ENCODE results near the gene UBP1. TPM values are rescaled to one million over a fixed set of nuclear protein-coding genes. Genes with fewer than 3 reads are reported as not detected.
"Not testable (repeated sequence)": the region's sequence is repeated elsewhere in the genome, so short reads cannot be mapped to it uniquely, and the experiment has no call there.

The UBP1 gene, protein sequence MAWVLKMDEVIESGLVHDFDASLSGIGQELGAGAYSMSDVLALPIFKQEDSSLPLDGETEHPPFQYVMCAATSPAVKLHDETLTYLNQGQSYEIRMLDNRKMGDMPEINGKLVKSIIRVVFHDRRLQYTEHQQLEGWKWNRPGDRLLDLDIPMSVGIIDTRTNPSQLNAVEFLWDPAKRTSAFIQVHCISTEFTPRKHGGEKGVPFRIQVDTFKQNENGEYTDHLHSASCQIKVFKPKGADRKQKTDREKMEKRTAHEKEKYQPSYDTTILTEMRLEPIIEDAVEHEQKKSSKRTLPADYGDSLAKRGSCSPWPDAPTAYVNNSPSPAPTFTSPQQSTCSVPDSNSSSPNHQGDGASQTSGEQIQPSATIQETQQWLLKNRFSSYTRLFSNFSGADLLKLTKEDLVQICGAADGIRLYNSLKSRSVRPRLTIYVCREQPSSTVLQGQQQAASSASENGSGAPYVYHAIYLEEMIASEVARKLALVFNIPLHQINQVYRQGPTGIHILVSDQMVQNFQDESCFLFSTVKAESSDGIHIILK
- total RNA-seq: 10 to 100 TPM; 72.2 to 74.7 TPM

DNA sequence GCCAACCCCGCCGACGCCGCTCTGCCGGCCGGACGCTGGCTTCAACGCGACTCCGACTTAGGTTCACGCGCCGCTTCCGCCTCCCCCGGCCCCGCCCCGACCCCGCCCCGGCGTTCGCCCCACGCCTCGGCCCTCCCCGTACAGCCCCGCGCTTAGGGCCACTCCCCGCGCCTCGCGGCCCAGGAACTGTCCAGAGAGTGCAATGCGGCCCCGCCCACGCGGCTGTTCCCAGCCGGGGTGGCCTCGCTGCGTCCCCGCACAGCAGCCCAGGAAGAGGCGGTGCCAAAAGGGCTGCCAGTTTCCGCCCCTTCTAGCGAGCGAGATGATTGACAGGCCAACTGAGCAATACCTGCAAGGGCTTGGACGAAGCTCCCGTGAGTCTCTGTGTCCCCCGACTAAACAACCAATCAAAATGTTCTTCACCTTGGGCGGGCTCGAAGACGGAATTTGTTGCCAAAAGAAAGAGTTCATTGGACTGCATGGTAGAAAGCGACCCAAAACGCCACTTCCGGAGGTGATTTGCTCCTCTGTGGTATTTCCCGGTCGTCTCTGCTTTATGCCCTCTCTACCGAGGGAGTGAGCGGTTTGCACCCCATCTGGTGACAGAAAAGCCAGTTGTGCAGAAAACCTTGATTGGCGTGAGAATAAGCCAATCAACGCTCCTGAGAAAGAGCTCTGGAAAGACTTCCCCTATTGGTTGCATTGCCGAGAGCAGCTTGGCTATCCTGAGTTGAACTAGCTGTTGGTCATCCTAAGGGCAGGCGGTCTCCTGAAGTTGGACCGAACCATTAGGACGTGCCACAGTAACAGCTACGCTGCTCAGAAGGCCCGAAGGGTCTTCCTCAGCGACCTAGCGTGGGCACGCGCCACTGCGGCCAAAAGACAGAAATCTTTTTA lies at the start of gene UBP1:
Gene UBP1 (minus strand): TSS at position 78 of the 897 bp plus-strand sequence. CDS start 557 bp downstream, outside the sequence.
- ChIA-PET POLR2A (interaction anchor here (0.5 to 1.7 kb wide), 8 partner anchors 10 to 1968 kb away, joined by 3 to 9 read pairs (median 3); partner anchors contain the start of gene CLASP2), CTCF (interaction anchor here (0.5 to 1.4 kb wide), 4 partner anchors 13 to 1143 kb away, joined by 3 to 5 read pairs (median 3); partner anchors contain the start of gene PDCD6IP)

DNA sequence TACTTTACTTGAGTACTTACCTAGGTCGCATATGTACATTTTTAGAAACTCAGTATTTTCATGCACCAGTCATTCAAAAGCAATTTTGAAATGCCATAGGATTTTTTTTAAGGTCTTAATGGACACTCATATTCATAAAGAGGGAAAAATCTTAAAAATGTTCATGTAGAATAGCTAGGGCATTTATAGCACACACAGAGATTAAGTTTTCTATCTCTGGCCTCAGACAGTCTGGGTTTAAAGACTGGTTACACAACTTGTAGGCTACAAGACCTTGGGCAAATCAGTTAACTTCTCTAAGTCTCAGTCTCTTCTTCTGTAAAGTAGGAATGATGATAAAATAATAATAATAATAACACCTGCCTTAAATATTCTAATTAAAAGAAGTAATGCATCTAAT lies 48.5 kb upstream of the UBP1 start:
- ChIA-PET POLR2A (no interaction called here), CTCF (no interaction called here)

DNA sequence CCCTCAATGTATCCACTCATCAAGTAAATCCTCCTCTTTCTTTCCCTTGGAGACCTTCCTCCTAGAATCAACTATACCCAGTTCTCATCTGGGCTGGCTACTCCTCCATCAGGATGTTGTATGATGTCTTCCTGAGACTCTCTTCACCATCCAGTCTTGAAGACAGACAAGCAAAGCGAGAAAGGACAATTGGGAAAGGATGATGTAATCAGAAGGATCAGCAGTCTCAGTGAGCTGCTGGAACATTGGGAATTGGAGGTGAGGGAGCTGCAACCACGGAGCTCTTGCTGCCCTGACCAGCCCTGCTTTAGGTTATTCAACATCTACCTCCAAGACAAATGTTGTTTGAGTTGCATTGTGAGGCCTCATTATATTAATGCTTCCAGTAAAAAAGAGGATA lies 48.0 kb upstream of the UBP1 start:
- CTCF ChIA-PET: no interaction called here
- POLR2A ChIA-PET: no interaction called here

DNA sequence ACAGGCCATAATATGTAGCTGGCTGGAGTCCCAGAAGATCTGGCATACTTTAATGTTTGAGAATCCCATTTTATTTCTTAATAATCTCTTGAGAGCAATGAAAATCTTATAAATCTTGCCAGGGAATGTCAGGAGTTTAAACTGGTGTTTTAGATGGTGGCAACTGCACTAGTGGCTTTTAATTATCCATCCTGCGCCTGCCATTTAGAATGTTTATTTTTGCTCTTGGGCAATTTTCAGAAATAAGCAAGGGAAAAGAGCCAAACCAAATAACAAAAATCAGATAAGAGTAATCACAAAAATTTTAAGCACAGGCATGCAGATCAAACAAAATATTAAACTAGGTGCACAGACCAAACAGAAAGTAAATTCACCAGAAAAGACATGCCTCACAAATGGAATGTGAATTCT lies 41.9 kb upstream of the UBP1 start:
- ChIA-PET POLR2A (no interaction called here), CTCF (no interaction called here)

DNA sequence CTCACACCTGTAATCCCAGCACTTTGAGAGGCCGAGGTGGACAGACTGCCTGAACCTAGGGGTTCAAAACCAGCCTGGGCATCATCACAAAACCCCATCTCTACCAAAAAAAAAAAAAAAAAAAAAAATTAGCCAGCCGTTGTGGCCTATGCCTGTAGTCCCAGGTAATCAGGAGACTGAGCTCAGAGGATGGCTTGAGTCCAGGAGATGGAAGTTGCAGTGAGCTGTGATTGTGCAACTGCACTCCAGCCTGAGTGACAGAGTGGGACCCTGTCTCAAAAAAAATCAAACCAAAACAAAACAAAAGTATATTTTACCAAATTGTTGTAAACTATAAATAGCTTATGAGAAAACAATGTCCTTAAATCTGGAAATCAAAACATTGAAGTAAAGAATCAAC lies 34.7 kb upstream of the UBP1 start:
- CTCF ChIA-PET: interaction anchor here (0.6 kb wide), 1 partner anchor 33 kb away, joined by 3 read pairs; no protein-coding TSS in a partner anchor

DNA sequence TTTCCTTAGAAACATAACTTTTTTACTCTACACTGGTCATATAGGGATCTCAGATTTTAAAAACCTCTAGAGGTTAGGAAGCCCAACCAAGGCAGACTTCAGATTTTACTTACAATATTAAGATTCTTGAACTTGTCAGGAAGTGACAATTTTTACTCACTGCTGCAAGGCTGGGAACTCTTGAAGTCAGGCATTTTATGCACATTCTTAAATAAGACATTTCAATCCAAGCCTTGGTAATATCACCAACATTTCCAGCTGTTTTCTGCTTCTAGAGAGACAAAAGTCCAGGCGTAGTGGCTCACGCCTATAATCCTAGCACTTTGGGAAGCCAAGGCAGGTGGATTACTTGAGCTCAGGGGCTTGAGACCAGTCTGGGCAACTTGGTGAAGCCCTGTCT lies 33.6 kb upstream of the UBP1 start:
- ChIA-PET POLR2A (no interaction called here), CTCF (no interaction called here)

More for the DNA sequence above, 34.7 kb upstream of the UBP1 start:
- POLR2A ChIA-PET: no interaction called here

DNA sequence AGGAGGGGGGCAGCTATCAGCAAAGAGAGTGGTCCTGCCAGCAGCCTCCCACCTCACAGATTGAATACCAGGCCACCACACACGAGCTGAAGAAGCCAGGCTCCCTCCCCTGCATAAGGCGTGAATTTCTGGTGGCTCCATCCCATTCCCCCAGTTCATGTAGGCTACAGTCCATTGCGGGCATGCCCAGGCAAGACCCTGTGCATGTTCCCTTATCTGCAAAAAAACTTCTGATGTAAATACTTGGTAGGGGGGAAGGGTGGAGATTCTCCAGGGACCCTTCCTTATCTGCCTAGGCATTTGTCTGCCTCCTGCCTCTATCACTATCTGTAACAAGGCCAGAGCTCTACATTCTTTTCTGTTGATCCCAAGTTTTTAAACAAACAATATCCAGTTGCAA lies 27.6 kb upstream of the UBP1 start:
- CTCF ChIA-PET: no interaction called here
- POLR2A ChIA-PET: no interaction called here

DNA sequence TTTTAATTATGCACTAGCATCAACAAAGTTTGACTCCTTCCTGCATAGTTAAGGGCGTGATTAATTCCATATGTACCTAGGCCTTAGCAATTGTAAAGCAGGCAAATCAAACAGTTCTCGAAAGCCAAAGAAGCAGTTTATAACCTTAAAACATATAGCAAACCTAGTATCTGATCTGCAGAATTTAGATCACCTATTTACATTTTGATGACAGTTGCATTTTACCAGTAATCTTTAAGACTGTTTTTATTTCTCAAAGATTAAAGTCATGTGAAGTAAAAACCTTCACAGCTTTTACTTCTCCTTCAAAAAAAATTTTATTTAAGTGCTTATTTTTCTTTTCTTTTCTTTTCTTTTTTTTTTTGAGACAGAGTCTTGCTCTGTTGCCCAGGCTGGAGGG lies 20.9 kb upstream of the UBP1 start:
- POLR2A ChIA-PET: interaction anchor here (0.7 kb wide), 1 partner anchor 20 kb away, joined by 3 read pairs; no protein-coding TSS in a partner anchor
- CTCF ChIA-PET: no interaction called here

DNA sequence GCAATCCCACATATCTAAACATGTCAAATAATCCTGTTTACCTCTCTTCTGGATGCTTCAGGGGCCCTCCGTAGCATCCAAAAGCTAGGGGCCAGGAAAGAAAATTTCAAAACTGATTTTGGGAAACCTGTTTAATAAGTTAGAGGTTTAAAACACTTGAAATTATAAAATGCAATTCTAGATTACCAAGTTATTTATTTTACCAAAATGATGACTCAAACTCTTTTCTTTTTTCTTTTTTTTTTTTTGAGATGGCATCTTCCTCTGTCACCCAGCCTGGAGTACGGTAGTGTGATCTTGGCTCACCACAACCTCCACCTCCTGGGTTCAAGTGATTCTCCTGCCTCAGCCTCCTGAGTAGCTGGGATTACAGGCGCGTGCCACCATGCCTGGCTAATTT lies 19.4 kb upstream of the UBP1 start:
- CTCF ChIA-PET, POLR2A ChIA-PET: not testable (repeated sequence)

DNA sequence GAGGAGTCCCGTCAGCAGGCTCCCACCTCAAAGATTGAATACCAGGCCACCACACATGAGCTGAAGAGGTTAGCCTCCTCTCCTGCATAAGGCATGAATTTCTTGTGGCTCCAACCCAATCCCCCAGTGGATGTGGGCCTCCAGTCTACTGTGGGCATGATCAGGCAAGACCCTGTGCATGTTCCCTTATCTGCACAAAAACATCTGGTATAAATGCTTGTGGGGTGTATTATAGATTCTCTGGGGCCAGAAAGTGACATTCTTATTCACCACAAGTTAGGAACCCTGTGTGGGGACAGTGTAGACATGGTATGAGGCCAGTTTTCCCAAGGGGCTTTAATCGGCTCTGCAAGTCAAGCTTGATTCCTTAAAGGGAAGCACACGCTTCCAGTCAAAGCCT lies 18.2 kb upstream of the UBP1 start:
- POLR2A ChIA-PET: no interaction called here
- CTCF ChIA-PET: no interaction called here

DNA sequence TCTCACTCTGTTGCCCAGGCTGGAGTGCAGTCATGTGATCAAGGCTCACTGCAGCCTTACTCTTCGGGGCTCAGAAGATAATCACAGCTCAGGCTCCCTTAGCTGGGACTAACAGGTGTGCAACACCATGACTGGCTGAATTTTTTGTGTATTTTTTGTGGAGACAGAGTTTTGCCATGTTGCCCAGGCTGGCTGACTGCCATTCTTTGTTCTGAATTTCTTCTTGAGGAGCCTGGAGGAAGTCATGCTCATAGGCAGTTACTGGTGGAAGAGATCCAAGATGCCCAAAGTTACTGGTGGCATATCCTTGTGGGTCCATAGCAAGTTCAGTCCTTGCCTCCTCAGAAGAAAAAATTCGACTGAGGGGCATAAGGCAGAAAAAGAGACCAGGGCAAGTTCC lies 16.6 kb upstream of the UBP1 start:
- ChIA-PET POLR2A (no interaction called here), CTCF (no interaction called here)

DNA sequence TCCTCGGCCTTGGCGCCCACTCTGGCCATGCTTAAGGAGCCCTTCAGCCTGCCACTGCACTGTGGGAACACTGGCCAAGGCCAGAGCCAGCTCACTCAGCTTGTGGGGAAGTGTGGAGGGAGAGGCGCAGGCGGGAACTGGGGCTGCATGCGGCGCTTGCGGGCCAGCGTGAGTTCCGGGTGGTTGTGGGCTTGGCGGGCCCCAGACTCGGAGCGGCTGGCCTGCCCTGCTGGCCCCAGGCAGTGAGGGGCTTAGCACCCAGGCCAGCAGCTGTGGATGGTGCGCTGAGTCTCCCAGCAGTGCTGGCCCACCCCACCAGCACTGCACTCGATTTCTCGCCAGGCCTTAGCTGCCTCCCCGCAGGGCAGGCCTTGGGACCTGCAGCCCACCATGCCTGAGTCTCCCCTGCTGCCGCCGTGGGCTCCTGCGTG lies 13.1 kb upstream of the UBP1 start:
- CTCF ChIA-PET: no interaction called here
- POLR2A ChIA-PET: no interaction called here

DNA sequence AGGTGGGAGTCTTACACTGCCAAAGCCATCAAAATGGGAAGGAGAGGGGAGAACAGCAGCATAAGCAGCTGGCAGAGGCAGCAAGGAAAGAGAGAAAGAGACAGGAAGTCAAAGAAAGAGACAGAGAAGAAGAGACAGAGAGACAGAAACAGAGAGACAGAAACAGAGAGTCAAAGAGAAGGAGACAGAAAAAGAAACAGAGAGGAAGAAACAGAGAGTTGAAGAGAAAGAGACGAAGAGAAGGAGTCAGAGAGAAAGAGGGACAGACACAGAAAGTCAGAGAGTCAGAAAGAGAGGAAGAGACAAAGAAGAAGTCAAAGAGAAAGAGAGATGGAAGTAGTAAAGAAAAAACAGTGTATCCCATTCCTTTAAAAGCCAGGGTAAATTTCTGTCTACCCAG lies 11.8 kb upstream of the UBP1 start:
- POLR2A ChIA-PET, CTCF ChIA-PET: not testable (repeated sequence)

DNA sequence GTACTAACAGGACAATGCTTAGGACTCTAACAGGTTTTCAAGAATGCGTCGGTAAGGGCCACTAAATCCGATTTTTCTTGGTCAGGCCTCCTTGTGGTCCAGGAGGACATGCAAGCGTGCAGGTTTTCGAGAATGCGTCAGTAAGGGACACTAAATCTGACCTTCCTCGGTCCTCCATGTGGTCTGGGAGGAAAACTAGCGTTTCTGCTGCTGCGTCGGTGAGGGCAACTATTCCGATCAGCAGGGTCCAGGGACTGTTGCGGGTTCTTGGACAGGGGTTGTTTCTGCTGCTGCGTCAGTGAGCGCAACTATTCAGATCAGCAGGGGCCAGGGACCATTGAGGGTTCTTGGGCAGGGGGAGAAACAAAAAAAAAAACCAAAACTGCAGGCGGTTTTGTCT lies 7.8 kb upstream of the UBP1 start:
- POLR2A ChIA-PET: no interaction called here
- CTCF ChIA-PET: no interaction called here

DNA sequence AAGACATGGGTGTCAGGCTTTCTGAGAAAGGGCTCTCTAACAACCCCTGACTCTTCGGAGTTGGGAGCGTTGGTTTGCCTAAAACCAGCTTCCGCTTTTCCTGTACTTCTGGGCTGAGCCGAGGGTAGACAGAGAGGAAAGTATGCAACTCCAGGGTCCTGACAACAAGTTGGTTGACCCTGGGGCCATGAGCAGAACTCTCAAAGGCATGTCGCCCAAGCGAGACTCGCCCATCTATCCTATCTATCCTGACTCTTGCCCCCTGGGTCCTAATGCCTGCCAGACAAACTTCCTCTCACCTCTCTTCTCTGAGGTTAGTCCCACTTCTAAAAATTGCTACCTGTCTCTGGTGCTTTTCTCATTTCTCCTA lies 7.0 kb upstream of the UBP1 start:
- CTCF ChIA-PET: interaction anchor here (1.5 kb wide), 1 partner anchor 9 kb away, joined by 3 read pairs; no protein-coding TSS in a partner anchor

DNA sequence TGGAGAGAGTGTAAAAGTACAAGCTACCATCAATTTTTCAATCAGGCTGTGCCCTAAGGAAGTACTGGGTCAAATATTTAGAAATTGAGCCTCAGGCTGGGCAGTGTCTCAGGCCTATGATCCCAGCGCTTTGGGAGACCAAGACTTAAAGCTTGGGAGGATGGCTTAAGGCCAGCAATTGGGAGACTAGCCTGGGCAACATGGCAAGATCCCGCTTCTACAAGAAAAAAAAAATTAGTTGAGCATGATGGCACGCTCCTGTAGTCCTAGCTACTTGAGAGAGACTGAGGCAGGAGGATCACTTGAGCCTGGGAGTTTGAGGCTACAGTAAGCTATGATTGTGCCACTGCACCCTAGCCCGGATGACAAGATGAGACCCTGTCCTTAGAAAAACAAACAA lies 2.0 kb upstream of the UBP1 start:
- ChIA-PET POLR2A (no interaction called here), CTCF (interaction anchor here (1.4 kb wide), 1 partner anchor 345 kb away, joined by 3 read pairs; no protein-coding TSS in a partner anchor)

More for the DNA sequence above, 7.0 kb upstream of the UBP1 start:
- POLR2A ChIA-PET: not testable (repeated sequence)

DNA sequence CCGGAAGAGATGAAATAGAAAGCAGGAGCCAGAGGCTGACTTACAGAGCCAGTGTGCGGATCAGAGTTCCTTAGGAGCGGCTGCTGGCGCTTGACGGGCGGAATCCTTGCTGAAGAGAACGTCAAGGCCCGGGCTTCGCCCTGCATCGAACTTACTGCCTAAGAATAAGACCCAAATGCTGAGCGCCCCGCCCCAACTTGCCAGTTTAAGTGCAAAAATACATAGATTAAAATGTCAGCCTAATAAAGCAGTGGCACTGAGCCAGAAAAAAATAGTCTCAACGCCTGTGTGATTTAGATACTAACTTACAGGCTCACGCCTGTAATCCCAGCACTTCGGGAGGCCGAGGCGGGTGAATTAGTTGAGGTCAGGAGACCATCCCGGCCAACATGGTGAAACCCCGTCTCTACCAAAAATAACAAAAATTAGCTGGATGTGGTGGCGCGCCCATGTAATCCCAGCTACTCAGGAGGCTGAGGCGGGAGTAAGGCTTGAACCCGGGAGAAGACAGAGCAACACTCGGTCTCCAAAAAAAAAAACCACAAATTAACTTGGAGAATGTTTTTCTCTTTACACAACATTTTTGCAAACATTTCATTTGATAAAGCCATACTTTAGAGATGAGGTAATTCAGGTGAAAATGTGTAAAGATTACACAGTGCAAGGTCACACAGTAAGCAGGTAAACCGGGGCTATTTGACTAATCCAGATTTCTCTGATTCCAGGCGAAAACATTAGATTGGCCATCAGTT lies 1.2 kb upstream of the UBP1 start:
- ChIA-PET CTCF (interaction anchor here (0.5 to 1.4 kb wide), 3 partner anchors 14 to 357 kb away, joined by 3 read pairs; partner anchors contain the start of gene PDCD6IP), POLR2A (interaction anchor here (0.7 to 1.2 kb wide), 5 partner anchors 13 to 276 kb away, joined by 3 to 9 read pairs (median 3); partner anchors contain the start of gene CLASP2)

DNA sequence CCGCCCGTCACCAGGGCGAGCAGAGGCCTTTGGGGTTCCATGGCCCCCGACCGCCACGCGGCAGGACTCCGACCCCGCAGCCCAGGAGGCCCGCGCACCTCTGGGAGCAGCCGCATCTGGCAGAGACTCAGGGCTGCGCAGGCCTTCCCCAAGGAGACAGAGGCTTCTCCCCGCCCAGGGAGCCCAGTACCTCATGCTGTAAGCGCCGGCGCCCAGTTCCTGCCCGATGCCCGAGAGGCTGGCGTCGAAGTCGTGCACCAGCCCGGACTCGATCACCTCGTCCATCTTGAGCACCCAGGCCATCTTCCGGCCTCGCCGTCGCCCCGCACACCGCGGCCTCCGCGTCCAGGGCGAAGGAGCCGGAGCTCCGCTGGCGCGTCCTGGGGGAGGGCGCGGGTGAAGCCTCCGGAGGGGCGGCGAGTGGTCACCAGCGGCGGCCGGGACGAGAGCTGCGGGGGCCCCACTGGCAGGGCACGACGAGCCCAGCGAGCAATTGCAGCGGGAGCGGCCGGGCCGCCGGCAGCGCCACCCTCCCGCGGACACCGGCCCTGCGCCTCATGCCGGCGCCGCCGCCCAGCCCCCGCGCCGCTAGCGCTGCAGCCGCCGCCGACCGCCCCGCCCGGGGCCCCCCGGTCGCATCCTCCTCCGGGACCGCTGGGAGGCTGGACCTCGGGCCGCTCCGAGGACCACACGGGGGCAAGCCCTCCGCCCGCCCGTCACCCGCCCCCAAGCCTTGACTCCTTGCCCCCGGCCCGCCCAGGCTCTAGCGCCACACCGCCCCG lies 468 bp downstream of the UBP1 start:
- CTCF ChIA-PET: interaction anchor here (1.5 kb wide), 1 partner anchor 347 kb away, joined by 5 read pairs; no protein-coding TSS in a partner anchor
- POLR2A ChIA-PET: interaction anchor here (0.7 to 1.7 kb wide), 2 partner anchors 10 to 1967 kb away, joined by 3 to 6 read pairs; no protein-coding TSS in a partner anchor
